ENCODE results near the gene FAM120A. TPM values are rescaled to one million over a fixed set of nuclear protein-coding genes. Genes with fewer than 3 reads are reported as not detected.

FAM120A gene
- polyA plus RNA-seq, 1 donor from 2014 or later, result 8.9 TPM

DNA sequence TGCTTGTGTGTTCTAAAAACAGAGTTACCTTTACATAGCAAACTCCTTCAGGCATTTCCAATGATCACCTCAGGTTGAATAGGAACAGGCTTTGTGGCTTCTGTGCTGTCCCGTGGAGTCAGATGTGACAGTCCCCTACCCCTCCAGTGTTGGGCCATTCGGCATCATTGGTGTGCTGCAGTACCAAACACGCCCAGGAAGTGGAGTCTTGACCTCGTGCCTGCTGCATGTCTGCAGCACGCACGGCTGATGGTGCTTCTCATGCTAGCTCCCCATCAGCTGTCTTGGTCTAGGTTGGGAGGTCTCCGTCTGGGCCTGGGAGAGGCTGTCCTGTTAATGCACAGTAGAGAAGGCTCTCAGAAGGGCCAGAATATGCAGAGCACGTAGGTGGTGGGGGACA is 82.4 kb downstream of the FAM120A start:
- Histone ChIP-seq H3K27me3 (ENCODE audit: insufficient read depth, low read depth, low read length) (no peaks in the 10 kb centered on the region), H3K4me3 (ENCODE audit: low read length) (no peak overlapping the region), H3K4me2 (ENCODE audit: low read length) (no peak overlapping the region), H3K9ac (ENCODE audit: low read length) (no peak overlapping the region), H3K9me2 (ENCODE audit: insufficient read depth, low read length) (no peaks in the 10 kb centered on the region), H3K27ac (ENCODE audit: low read length) (no peak overlapping the region), H3K79me2 (replicated peaks; ENCODE audit: insufficient read depth, low read length) (no peaks in the 10 kb centered on the region), H2AFZ (ENCODE audit: low read depth, low read length) (no peak overlapping the region), H3K36me3 (ENCODE audit: insufficient read depth, low read length) (no peaks in the 10 kb centered on the region), H4K20me1 (ENCODE audit: insufficient read depth) (no peaks in the 10 kb centered on the region), H3F3A (ENCODE audit: insufficient read depth, low read length, poor library complexity, severe bottlenecking) (no peaks in the 10 kb centered on the region), H3K9me3 (ENCODE audit: low read length) (no peaks in the 10 kb centered on the region)
- no peak for TF ChIP-seq EZH2 (IDR thresholded peaks at IDR 0.05; ENCODE audit: borderline replicate concordance, insufficient read depth, low read length, poor library complexity, severe bottlenecking)
- no peak for TF ChIP-seq TAF1 (IDR thresholded peaks at IDR 0.05; ENCODE audit: low read depth)
- TF ChIP-seq SMC3 (conservative IDR thresholded peaks at IDR 0.05; ENCODE audit: poor library complexity), result no peak
- TF ChIP-seq REST (IDR thresholded peaks at IDR 0.05; ENCODE audit: borderline replicate concordance), result no peak
- TF ChIP-seq MXI1 (conservative IDR thresholded peaks at IDR 0.05; ENCODE audit: poor library complexity, severe bottlenecking), result no peak
- no peak for TF ChIP-seq RAD21 (conservative IDR thresholded peaks at IDR 0.05)
- TF ChIP-seq EP300 (conservative IDR thresholded peaks at IDR 0.05; ENCODE audit: poor library complexity, severe bottlenecking), result no peak
- TF ChIP-seq, protein P1, sequence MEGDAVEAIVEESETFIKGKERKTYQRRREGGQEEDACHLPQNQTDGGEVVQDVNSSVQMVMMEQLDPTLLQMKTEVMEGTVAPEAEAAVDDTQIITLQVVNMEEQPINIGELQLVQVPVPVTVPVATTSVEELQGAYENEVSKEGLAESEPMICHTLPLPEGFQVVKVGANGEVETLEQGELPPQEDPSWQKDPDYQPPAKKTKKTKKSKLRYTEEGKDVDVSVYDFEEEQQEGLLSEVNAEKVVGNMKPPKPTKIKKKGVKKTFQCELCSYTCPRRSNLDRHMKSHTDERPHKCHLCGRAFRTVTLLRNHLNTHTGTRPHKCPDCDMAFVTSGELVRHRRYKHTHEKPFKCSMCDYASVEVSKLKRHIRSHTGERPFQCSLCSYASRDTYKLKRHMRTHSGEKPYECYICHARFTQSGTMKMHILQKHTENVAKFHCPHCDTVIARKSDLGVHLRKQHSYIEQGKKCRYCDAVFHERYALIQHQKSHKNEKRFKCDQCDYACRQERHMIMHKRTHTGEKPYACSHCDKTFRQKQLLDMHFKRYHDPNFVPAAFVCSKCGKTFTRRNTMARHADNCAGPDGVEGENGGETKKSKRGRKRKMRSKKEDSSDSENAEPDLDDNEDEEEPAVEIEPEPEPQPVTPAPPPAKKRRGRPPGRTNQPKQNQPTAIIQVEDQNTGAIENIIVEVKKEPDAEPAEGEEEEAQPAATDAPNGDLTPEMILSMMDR (IDR thresholded peaks at IDR 0.05; ENCODE audit: poor library complexity, severe bottlenecking), result no peak
- TF ChIP-seq POLR2AphosphoS5 (IDR thresholded peaks at IDR 0.05), result no peak

DNA sequence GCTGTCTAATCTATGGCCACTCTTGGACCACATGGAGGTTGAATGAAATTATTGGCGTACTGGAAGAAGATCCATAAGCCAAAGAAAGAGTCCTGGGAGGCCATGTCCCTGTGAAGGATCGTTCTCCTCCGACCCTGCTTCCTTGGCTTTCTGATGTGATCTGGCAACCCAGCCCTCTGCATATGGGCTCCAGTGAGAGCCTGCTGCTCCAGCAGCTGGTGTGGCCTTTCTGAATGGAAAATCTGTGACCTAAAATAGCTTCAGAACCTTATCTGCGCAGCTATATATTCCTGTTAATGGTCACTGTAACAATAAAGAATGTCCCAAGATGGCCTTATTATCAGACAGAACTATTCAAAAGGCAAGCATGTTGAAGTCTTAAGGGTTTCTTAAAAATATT is 84.7 kb downstream of the FAM120A start:
- no peaks in the 10 kb centered on the region for H3K9me3 ChIP-seq (ENCODE audit: low read length)
- no peak overlapping the region for H3K4me2 ChIP-seq (ENCODE audit: low read length)
- H3K4me3 ChIP-seq (ENCODE audit: low read length), result no peak overlapping the region
- H3K27ac ChIP-seq (ENCODE audit: low read length), result no peak overlapping the region
- H2AFZ ChIP-seq (ENCODE audit: low read depth, low read length), result no peak overlapping the region
- no peaks in the 10 kb centered on the region for H3F3A ChIP-seq (ENCODE audit: insufficient read depth, low read length, poor library complexity, severe bottlenecking)
- H3K9me2 ChIP-seq (ENCODE audit: insufficient read depth, low read length), result no peaks in the 10 kb centered on the region
- H4K20me1 ChIP-seq (ENCODE audit: insufficient read depth), result no peaks in the 10 kb centered on the region
- H3K27me3 ChIP-seq (ENCODE audit: insufficient read depth, low read depth, low read length), result no peaks in the 10 kb centered on the region
- H3K9ac ChIP-seq (ENCODE audit: low read length), result no peak overlapping the region
- H3K79me2 ChIP-seq (replicated peaks; ENCODE audit: insufficient read depth, low read length), result no peaks in the 10 kb centered on the region
- TF ChIP-seq POLR2AphosphoS5 (IDR thresholded peaks at IDR 0.05) (no peak), EZH2 (IDR thresholded peaks at IDR 0.05; ENCODE audit: borderline replicate concordance, insufficient read depth, low read length, poor library complexity, severe bottlenecking) (no peak), TAF1 (IDR thresholded peaks at IDR 0.05; ENCODE audit: low read depth) (no peak), MXI1 (conservative IDR thresholded peaks at IDR 0.05; ENCODE audit: poor library complexity, severe bottlenecking) (no peak), REST (IDR thresholded peaks at IDR 0.05; ENCODE audit: borderline replicate concordance) (no peak), EP300 (conservative IDR thresholded peaks at IDR 0.05; ENCODE audit: poor library complexity, severe bottlenecking) (no peak), RAD21 (conservative IDR thresholded peaks at IDR 0.05) (no peak), SMC3 (conservative IDR thresholded peaks at IDR 0.05; ENCODE audit: poor library complexity) (no peak)
- TF ChIP-seq, protein P1 (IDR thresholded peaks at IDR 0.05; ENCODE audit: poor library complexity, severe bottlenecking), result no peak
- H3K36me3 ChIP-seq (ENCODE audit: insufficient read depth, low read length), result no peaks in the 10 kb centered on the region

Data from neural cell (in vitro differentiated cells).